SK-MEL-5 (cell line): ENCODE results near the gene CD274. TPM values are rescaled to one million over a fixed set of nuclear protein-coding genes. Genes with fewer than 3 reads are reported as not detected.
"Not testable (repeated sequence)": the region's sequence is repeated elsewhere in the genome, so short reads cannot be mapped to it uniquely, and the experiment has no call there.

Experiments used
- DNase-seq: peaks from one replicate; pipeline ENCODE4 v3.0.0-alpha.2; 2016; ENCODE audit warnings: low read depth, low spot score
- in situ Hi-C: cut with HindIII; loops from 2 replicates; pipeline ENCODE4 v1.10.0; 2016; ENCODE audit warnings: low sequenced_read_pairs, high pct_unique_total_duplicates, low pct_unique_long_range_greater_than_20kb
- total RNA-seq: library from RNA; depleted of rRNA; stranded (reverse); fragments of >200 nt; shearing (Covaris generic); gene quantifications from 2 replicates; pipeline ENCODE4 v1.2.3, GENCODE V29; 2014

Gene CD274
- total RNA-seq, 1 experiment from 2014 or later = 3.8 TPM

DNA sequence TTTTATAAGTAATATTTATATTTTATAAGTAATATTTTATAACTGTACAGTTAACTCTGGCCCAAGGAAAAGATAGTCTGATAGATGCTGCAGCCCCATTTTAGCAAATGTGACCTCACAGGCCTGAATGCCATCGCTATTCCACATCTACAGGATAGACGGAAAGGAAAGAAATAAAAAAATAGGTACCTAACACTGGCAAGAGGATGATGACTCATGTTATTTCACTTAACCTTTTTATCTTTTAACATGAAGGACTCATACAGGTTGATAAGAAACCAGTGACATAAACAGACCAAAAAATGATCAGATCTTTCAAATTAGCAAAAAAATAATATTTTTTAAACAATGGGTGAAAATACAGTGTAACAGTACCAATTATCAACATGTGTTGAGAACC, 2.7 kb downstream of the CD274 start:
- in situ Hi-C loops = no loop called here
- DNase-seq = no peak

DNA sequence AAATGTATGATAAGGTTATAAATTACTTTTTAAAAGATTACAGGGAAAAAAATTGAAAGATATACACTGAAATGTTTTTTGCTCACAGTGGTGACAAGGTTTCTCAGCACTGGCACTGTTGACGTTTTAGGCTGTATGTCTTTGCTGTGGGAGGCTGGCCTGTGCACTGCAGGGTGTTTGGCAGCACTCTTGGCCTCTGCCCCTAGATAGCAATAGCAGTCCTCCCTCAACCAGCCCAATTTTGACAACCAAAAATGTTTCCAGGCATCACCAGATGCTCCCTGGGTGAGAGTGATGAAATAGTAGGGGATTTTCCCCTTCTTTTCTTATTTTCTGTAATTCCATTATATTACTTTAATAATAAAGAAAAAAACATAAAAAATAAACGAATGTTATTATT, 3.3 kb downstream of the CD274 start:
- in situ Hi-C loops = no loop called here
- no peak for DNase-seq

DNA sequence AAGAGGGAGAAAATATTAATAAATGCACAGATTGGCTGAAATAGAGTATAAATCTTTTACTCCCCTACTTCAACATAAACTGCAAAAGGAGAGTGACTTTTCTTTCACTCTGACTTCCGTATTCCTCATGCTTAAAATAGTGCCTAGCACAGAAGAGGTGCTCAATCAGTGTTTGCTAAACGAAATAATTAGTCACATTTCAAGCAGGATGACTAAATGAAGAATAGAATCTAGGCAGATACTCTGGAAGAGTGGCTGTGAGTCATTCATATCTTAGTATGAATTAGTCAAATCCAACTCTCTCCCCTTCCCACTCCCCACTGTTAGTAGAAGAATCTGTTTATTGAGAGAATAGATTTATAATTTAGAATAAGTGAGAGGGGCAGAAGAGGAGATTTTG, 4.8 kb downstream of the CD274 start:
- no peak for DNase-seq
- in situ Hi-C loops = no loop called here

DNA sequence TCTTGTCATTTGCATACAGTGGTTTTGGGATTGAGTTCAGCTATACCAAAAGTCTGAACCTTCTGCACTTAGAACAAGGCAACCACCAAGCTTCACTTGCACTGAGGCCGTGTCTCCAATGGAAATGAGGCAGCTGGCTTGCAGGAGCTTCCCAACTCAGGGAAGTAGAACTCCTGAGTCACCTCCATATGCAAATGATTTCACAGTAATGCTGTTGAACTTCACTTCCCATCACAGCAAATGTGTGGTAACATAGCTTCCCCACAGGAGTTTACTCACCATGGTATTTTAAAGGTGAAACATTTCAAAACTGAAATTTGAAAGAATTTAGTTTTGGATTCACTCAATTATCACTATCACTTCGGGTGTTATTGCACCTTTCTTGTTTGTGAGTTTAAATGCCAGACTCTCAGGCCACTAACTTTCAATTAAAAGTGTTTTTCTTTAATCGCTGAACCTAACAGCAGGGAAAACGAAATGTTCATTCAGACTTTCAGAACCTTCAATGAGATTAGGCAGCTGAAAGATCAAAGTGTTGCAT, 9.0 kb downstream of the CD274 start:
- no peak for DNase-seq
- in situ Hi-C loops = no loop called here

DNA sequence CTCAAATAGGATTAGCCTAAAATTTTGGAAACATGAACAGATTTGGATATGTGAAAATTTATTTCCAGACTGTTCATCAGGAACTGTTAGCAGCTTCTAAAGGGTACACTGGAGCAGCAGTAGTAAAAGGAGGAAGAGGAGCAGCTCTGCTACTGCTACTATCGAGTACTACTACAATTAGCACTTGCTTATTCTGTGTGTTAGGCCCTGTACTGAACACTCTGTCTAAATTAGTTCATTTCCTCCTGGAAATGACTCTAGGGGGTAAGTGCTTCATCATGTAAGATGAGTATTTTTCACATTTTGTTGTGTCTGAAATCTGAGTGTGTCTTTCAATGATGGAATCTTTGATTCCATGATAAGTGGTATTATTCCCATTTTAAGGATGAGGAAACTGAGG, 9.8 kb downstream of the CD274 start:
- DNase-seq = no peak
- in situ Hi-C loops = no loop called here

DNA sequence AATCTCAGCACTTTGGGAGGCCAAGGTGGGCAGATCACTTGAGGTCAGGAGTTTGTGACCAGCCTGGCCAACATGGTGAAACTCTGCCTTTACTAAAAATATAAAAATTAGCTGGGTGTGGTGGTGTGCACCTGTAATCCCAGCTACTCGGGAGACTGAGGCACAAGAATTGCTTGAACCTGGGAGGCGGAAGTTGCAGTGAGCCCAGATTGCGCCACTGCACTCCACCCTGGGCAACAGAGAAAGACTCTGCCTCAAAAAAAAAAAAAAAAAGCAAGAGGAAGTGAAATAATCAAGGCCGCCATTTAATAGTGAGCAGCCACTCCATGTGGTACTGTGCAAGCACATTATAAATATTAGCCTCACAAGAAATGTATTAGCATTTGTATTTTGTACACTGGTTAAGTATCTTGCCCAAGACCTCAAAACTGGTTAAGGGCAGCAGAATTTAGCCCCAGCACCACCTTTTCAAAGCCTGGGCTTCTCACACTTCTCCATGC, 14.5 kb downstream of the CD274 start:
- in situ Hi-C loops, DNase-seq: not testable (repeated sequence)

DNA sequence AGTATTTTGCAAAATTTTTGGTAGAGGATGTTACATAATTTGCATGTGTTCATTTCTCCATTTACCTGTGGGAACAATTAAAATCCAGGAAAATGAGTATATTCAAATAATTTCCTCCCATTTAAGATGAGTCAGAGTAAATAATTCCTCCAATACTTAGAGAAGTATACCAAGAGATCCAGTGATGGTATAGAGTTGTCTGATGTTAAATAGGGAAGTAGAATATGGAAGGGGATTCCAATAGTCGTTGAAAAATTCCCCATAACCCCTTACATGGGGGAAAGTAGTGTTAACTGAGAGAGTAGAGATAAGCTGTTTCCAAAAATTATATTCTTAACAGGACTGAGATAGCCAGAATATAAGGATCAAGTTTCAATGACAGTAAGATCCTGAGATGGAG, 15.7 kb downstream of the CD274 start:
- in situ Hi-C loops = no loop called here
- no peak for DNase-seq

DNA sequence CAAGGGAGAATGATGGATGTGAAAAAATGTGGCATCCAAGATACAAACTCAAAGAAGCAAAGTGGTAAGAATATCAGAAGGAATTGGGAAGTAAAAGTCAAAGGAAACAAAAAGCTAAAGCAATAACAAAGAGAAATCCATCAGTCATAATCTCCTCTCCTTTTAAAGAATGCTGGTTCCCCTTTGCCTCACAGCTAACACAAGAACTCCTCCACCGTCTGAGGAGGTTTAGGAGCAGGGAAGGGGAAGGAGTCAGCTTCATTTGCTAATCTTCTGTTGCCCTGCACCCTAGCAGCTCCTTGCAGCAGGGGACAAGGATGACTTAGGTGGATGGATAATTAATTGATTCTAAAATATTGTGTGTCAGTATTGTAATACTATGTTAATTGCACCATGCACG, 16.4 kb downstream of the CD274 start:
- in situ Hi-C loops = no loop called here
- no peak for DNase-seq

DNA sequence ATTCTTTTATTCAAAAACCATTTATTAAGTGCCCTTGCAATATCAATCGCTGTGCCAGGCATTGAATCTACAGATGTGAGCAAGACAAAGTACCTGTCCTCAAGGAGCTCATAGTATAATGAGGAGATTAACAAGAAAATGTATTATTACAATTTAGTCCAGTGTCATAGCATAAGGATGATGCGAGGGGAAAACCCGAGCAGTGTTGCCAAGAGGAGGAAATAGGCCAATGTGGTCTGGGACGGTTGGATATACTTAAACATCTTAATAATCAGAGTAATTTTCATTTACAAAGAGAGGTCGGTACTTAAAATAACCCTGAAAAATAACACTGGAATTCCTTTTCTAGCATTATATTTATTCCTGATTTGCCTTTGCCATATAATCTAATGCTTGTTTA, 18.5 kb downstream of the CD274 start:
- DNase-seq = no peak
- in situ Hi-C loops = no loop called here

DNA sequence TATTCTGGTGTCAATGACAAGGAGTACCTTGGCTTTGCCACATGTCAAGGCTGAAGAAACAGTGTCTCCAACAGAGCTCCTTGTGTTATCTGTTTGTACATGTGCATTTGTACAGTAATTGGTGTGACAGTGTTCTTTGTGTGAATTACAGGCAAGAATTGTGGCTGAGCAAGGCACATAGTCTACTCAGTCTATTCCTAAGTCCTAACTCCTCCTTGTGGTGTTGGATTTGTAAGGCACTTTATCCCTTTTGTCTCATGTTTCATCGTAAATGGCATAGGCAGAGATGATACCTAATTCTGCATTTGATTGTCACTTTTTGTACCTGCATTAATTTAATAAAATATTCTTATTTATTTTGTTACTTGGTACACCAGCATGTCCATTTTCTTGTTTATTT, 19.8 kb downstream of the CD274 start:
- in situ Hi-C loops = no loop called here
- peak; percentile 19 for DNase-seq

DNA sequence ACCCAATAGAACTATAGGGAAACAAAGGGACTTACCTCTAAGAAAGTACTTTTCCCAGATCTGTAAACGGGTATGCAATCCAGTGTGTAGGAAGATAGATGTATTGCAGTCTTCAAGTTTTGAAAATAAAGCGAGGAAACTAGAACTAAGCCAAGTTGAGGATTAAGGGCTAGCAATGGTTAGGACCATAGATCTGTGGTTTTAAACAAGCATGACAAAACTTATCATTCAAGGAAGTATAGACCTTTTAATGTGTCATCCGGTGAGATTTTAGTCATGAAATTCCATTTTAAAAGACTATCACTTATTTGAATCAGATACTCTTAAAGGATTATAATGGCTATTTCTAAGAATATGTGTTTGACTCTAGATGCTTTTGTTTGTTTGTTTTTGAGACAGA, 20.5 kb downstream of the CD274 start:
- in situ Hi-C loops = no loop called here
- no peak for DNase-seq

DNA sequence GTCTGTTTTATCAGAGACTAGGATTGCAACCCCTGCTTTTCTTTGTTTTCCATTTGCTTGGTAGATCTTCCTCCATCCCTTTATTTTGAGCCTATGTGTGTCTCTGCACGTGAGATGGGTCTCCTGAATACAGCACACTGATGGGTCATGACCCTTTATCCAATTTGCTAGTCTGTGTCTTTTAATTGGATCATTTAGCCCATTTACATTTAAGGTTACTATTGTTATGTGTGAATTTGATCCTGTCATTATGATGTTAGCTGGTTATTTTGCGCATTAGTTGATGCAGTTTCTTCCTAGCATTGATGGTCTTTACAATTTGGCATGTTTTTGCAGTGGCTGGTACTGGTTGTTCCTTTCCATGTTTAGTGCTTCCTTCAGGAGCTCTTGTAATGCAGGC, 25.3 kb downstream of the CD274 start:
- in situ Hi-C loops, DNase-seq: not testable (repeated sequence)

DNA sequence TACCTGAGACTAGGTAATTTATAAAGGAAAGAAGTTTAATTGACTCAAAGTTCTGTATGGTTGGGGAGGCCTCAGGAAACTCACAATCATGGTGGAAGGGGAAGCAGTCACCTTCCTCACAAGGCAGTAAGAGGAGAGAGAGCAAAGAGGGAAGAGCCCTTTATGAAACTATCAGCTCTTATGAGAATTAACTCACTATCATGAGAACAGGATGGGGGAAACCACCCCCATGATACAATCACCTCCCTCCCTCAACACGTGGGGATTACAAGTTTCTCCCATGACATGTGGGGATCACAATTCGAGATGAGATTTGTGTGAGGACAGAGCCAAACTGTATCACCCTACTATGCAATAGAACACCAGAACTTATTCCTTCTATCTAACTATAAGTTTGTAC, 27.9 kb downstream of the CD274 start:
- DNase-seq = no peak
- in situ Hi-C loops = no loop called here

DNA sequence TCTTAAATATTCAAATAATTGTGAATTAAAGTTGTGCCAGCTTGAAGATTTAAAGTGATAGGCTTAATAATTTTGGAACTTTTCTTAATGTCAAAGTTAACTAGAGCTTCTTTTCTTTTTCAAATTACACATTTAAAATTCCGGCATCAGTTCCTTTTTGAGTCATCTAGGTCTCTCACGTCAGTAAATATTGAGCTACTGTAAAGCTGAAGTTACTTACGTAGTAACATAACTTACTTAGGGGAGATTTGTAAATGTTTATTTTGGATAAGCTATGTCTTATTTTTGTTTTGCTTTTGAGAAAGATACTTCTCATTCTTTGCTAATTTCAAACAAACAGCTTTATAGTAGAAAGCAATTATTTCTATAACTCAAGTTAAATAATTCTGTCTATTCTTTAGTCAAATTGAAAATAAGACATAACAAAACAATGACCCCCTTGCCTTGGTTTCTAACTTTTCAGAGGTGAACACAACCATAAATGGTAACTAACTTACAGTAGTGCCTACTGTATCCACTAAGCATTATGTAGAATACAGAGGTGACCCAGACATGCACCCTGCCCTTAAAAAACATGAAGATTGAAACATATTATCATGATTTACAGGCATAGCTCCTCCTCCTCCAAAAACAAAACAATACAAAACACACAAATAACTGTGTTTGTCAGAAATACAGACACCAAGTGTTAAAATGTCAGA, 29.8 kb downstream of the CD274 start:
- DNase-seq = no peak
- in situ Hi-C loops = no loop called here

DNA sequence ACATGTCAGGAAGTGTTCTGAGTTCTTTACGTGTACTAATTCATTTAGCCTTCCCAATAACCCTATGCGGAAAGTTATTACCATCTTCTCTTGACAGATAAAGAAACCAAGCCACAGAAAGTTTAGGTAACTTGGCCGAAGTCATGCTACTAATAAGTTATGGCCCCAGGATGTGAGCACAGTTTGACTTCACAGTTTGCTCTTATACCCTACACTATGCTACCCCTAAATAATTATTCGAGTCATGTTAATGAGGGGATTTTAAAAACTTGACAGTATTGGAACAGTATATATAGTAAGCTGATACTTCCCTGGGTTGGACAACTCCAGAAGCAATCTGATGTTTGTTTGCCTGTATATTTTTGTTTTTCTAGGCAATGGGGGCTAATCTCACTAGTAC, 30.6 kb downstream of the CD274 start:
- in situ Hi-C loops = no loop called here
- no peak for DNase-seq

DNA sequence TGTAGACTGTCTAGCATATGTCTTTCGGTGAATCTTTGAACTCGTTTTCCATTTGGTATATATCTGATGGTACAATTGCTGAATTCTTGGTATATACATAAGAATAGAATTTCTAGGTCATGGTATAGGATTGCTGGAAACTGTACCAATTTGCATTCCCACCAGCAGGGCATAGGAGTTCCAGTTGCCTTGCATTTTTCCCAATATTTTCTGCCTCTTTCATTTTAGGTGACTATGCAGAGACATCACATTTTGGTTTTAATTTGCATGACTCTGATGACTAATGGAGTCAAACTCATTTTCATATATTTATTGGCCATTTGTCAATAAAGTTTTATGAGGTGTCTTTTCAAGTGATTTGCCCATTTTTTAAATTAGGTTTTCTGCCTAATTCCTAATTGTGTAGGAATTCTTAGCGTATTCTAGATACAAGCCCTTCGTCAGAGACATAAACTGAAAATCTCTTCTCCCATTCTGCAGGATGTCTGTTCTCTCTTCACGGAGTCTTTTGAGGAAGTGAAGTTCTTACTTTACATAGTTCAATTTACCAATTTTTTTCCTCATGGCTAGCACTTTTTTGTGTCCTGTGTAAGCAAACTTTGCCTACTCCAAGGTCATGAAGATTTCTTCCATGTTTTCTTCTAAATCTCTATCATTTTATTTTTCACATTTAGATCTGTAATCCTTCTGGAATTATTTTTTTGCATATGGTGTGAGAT, 31.1 kb downstream of the CD274 start:
- no peak for DNase-seq
- in situ Hi-C loops = no loop called here

DNA sequence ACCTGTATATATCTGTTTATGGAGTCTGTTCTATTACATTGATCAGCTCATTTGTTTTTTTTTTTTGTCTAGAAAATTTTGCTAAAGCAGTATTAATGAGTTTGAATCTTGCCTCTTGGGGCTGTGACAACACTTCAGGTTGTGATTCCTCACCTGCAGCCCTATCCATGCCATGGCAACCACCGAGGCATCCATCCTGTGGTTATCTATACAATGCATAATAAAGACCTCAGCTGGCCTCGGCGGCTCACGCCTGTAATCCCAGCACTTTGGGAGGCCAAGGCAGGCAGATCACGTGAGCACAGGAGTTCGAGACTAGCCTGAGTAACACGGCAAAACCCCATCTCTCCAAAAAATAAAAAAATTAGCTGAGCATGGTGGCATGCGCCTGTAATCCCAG, 31.9 kb downstream of the CD274 start:
- DNase-seq = no peak
- in situ Hi-C loops = no loop called here

DNA sequence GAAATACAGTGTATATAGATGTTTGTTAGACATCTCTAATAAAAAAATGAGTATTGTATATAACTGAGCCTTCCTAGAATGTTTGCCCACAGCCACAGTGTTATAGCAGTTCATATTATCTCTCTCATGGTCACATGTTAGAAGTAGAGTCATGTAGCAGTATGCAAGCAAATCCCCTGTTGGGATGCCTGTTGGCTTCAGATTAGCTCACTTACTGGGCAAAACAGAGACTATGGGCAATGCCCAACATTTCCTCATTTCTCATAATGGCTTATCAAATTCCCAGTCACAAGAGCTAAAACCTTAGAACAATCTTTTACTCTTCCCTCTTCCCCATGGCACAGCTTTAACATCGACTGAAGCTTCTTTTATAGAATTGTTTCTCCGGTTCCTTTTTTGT, 33.0 kb downstream of the CD274 start:
- DNase-seq = no peak
- in situ Hi-C loops = no loop called here
